A549 (cell line): Measurements from ENCODE around the gene UBAP2. TPM values are rescaled to one million over a fixed set of nuclear protein-coding genes. Genes with fewer than 3 reads are reported as not detected.
A peak's percentile ranks its signal among the peaks of the same experiment; 100 is the strongest.

ENCODE experiments used
- ATAC-seq, 2 experiments: fragments of 200-7000 bp in 1 of 2; fragments of >200 bp in 1 of 2; cut with Nextera tagmentation in 1 of 2; cut with Tn5 transposase in 1 of 2; 3 replicates each; pipeline versions ENCODE4 v1.8.0 to v1.9.1; 2018 to 2020; ENCODE audit warnings: mild to moderate bottlenecking in 1 of 2, moderate library complexity in 1 of 2
- CTCF ChIA-PET: fragments of 300-600 bp; sonication (Branson Sonifier 250); formaldehyde crosslinking; extraction: SDS; loops from one replicate; lab custom pipeline; 2021; ENCODE audit warnings: antibody characterized with exemption, inconsistent platforms; lab: Yijun Ruan, JAX
- POLR2A ChIA-PET: fragments of 350-600 bp; formaldehyde crosslinking; extraction: SDS; loops from one replicate; lab custom pipeline; 2021; ENCODE audit warnings: antibody characterized with exemption, inconsistent platforms; lab: Yijun Ruan, JAX
- DNase-seq, 2 experiments: peaks; one replicate each; pipeline versions ENCODE4 v3.0.0 to v3.0.0-alpha.2; 2011 to 2016; ENCODE audit warnings: low read depth in 1 of 2, low spot score in 1 of 2
- FAIRE-seq: peaks from 2 replicates; lab custom pipeline; 2011; peaks lifted over from hg19 to GRCh38; lab: Jason Lieb, UNC
- H3K27ac ChIP-seq, 2 experiments: fragments of >200 bp; sonication (Bioruptor Twin); formaldehyde crosslinking; 3 replicates each; pipeline ENCODE4 v1.5.1; 2016 to 2017
- H3K4me1 ChIP-seq: fragments of >200 bp; sonication (Bioruptor Twin); formaldehyde crosslinking; 3 replicates; pipeline ENCODE4 v1.6.1; 2016
- H3K4me2 ChIP-seq: fragments of >200 bp; sonication (Bioruptor Twin); formaldehyde crosslinking; 3 replicates; pipeline ENCODE4 v1.6.1; 2016
- H3K4me3 ChIP-seq: fragments of >200 bp; sonication (Bioruptor Twin); formaldehyde crosslinking; 3 replicates; pipeline ENCODE4 v1.5.1; 2016
- H3K9me3 ChIP-seq: fragments of >200 bp; sonication (Bioruptor Twin); formaldehyde crosslinking; 3 replicates; pipeline ENCODE4 v1.6.1; 2016
- BHLHE40 ChIP-seq: IDR thresholded peaks from 2 replicates; pipeline ENCODE4 v1.6.1; 2012; ENCODE audit warnings: low read depth, low read length, inconsistent platforms
- CBX2 ChIP-seq: fragments of 200-600 bp; sonication (generic); IDR thresholded peaks from 2 replicates; pipeline ENCODE4 v1.6.1; 2016; ENCODE audit warnings: low read depth, mild to moderate bottlenecking, borderline replicate concordance
- CBX8 ChIP-seq: fragments of 200-600 bp; sonication (generic); IDR thresholded peaks from 2 replicates; pipeline ENCODE4 v1.6.1; 2016
- CHD2 ChIP-seq: fragments of 150-350 bp; IDR thresholded peaks from 2 replicates; pipeline ENCODE4 v1.6.1; 2014; ENCODE audit warnings: low read length; ENCODE audit not compliant: partially characterized antibody
- CHD4 ChIP-seq: fragments of 200-600 bp; sonication (generic); IDR thresholded peaks from 2 replicates; pipeline ENCODE4 v1.6.1; 2016; ENCODE audit warnings: antibody characterized with exemption, mild to moderate bottlenecking, borderline replicate concordance
- E2F6 ChIP-seq: IDR thresholded peaks from 2 replicates; pipeline ENCODE4 v1.6.1; 2012; ENCODE audit warnings: low read depth, borderline replicate concordance
- EHMT2 ChIP-seq: fragments of 200-600 bp; sonication (generic); IDR thresholded peaks from 2 replicates; pipeline ENCODE4 v1.6.1; 2016; ENCODE audit warnings: antibody characterized with exemption, low read depth, mild to moderate bottlenecking, moderate library complexity
- FOSB ChIP-seq: fragments of 250-450 bp; sonication (Bioruptor Pico); IDR thresholded peaks from 2 replicates; pipeline ENCODE4 v1.5.0; 2020; ENCODE audit warnings: mild to moderate bottlenecking, moderate library complexity
- FOSL2 ChIP-seq, 2 experiments: fragments of 450-650 bp in 1 of 2; fragments of >200 bp in 1 of 2; sonication (Bioruptor Twin) in 1 of 2; formaldehyde crosslinking; IDR thresholded peaks; 2 replicates each; pipeline versions ENCODE4 v1.5.0 to v1.6.1; 2016 to 2020; ENCODE audit warnings: mild to moderate bottlenecking in 1 of 2, moderate library complexity in 1 of 2
- GATA3 ChIP-seq: IDR thresholded peaks from 2 replicates; pipeline ENCODE4 v1.6.1; 2012; ENCODE audit warnings: borderline replicate concordance
- HDAC2 ChIP-seq: fragments of 200-600 bp; sonication (generic); IDR thresholded peaks from 2 replicates; pipeline ENCODE4 v1.6.1; 2016
- HEYL ChIP-seq: fragments of 250-450 bp; sonication (Bioruptor Pico); IDR thresholded peaks from 2 replicates; pipeline ENCODE4 v1.8.0; 2021; ENCODE audit warnings: mild to moderate bottlenecking, moderate library complexity
- HOXA7 ChIP-seq: fragments of 250-450 bp; sonication (Bioruptor Pico); IDR thresholded peaks from 2 replicates; pipeline ENCODE4 v1.5.0; 2020; ENCODE audit warnings: mild to moderate bottlenecking, moderate library complexity
- HOXB13 ChIP-seq: fragments of 250-450 bp; sonication (Bioruptor Pico); IDR thresholded peaks from 2 replicates; pipeline ENCODE4 v1.5.0; 2020; ENCODE audit warnings: low read depth, mild to moderate bottlenecking, moderate library complexity
- JUN ChIP-seq, 2 experiments: fragments of >200 bp; sonication (Bioruptor Twin); formaldehyde crosslinking; IDR thresholded peaks; 2 replicates in 1 of 2; 3 replicates in 1 of 2; pipeline ENCODE4 v1.6.1; 2016 to 2017
- MAZ ChIP-seq: fragments of 150-350 bp; IDR thresholded peaks from 2 replicates; pipeline ENCODE4 v1.6.1; 2014; ENCODE audit warnings: antibody characterized with exemption, low read depth, low read length, borderline replicate concordance
- MYC ChIP-seq: IDR thresholded peaks from 2 replicates; pipeline ENCODE4 v1.6.1; 2012; ENCODE audit warnings: mild to moderate bottlenecking, inconsistent platforms, low read length, improper control_type of control experiment, borderline replicate concordance
- PHF8 ChIP-seq: fragments of 200-600 bp; sonication (generic); IDR thresholded peaks from 2 replicates; pipeline ENCODE4 v1.6.1; 2016; ENCODE audit warnings: low read depth, mild to moderate bottlenecking, antibody characterized with exemption, moderate library complexity, borderline replicate concordance
- RARB ChIP-seq: fragments of 250-450 bp; sonication (Bioruptor Pico); IDR thresholded peaks from 2 replicates; pipeline ENCODE4 v1.8.0; 2021; ENCODE audit warnings: mild to moderate bottlenecking, moderate library complexity
- RCOR1 ChIP-seq: fragments of 150-350 bp; IDR thresholded peaks from 2 replicates; pipeline ENCODE4 v1.6.1; 2014; ENCODE audit warnings: antibody characterized with exemption, low read length, low read depth
- REST ChIP-seq: fragments of 200-600 bp; sonication (generic); IDR thresholded peaks from 2 replicates; pipeline ENCODE4 v1.6.1; 2016; ENCODE audit warnings: antibody characterized with exemption, mild to moderate bottlenecking, moderate library complexity
- RFX5 ChIP-seq: fragments of 450-650 bp; IDR thresholded peaks from 2 replicates; pipeline ENCODE4 v1.7.1; 2014; ENCODE audit warnings: antibody characterized with exemption, mild to moderate bottlenecking, moderate library complexity
- SREBF2 ChIP-seq: fragments of 450-650 bp; IDR thresholded peaks from 2 replicates; pipeline ENCODE4 v1.6.1; 2014; ENCODE audit warnings: mild to moderate bottlenecking, moderate library complexity
- TP53 ChIP-seq: fragments of 250-450 bp; sonication (Bioruptor Pico); IDR thresholded peaks from 2 replicates; pipeline ENCODE4 v1.5.0; 2021; ENCODE audit warnings: mild to moderate bottlenecking, moderate library complexity
- ZC3H11A ChIP-seq: fragments of 450-650 bp; IDR thresholded peaks from 2 replicates; pipeline ENCODE4 v1.6.1; 2014; ENCODE audit warnings: antibody characterized with exemption, mild to moderate bottlenecking
- ZFP36 ChIP-seq: fragments of 450-650 bp; IDR thresholded peaks from 2 replicates; pipeline ENCODE4 v1.6.1; 2014; ENCODE audit warnings: borderline replicate concordance; ENCODE audit not compliant: partially characterized antibody
- ZSCAN20 ChIP-seq: fragments of 250-450 bp; sonication (Bioruptor Pico); IDR thresholded peaks from 2 replicates; pipeline ENCODE4 v1.8.0; 2022; ENCODE audit warnings: mild to moderate bottlenecking, moderate library complexity
- WGBS: methylation state at CpG from one replicate; pipeline ENCODE4 v1.1.6; 2017; ENCODE audit errors: missing lambda C conversion rate; 5-methylcytosine and 5-hydroxymethylcytosine counted together
- polyA plus RNA-seq, 4 experiments: library from polyadenylated mRNA; depleted of rRNA in 3 of 4; stranded (reverse); fragments of >200 nt; fragmentation: RNase III in 1 of 4; extraction: RNeasy Plus Mini Kit Qiagen cat#74134 plus additional on column Dnase treatment in 1 of 4; gene quantifications; 2 replicates in 3 of 4; 3 replicates in 1 of 4; pipeline ENCODE4 v1.2.3, GENCODE V29; 2011 to 2017
- TF ChIP-seq, protein P1 (sequence below): IDR thresholded peaks from 2 replicates; pipeline ENCODE4 v1.6.1; 2012
- TF ChIP-seq, protein P2 (sequence below): fragments of 450-650 bp; IDR thresholded peaks from 2 replicates; pipeline ENCODE4 v1.6.1; 2014; ENCODE audit warnings: antibody characterized with exemption

UBAP2 gene
- polyA plus RNA-seq, 2 of the 4 experiments (the other 2 are of a cell fraction) = 25.0 to 29.5 TPM

DNA sequence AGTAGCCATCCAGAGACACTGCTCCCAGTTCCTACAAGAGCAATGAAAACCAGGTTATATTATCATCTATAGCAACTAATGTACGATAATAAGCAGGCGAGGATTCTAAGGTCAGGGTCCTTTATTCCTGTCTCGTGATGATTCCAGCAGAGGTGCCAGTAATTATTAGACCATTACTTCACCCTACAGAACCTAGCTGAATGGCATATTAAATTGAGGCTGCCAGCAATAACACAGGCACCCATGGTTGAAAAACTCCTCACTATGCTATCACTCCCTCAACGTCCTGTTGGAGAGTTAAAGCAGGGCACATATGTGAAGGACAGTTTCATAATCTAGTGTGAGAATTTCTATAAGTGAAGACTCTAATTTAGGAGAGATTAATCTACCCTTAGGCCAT is 48.1 kb upstream of the UBAP2 start (continued):
- TF ChIP-seq HEYL (no peak), CBX8 (no peak)

DNA sequence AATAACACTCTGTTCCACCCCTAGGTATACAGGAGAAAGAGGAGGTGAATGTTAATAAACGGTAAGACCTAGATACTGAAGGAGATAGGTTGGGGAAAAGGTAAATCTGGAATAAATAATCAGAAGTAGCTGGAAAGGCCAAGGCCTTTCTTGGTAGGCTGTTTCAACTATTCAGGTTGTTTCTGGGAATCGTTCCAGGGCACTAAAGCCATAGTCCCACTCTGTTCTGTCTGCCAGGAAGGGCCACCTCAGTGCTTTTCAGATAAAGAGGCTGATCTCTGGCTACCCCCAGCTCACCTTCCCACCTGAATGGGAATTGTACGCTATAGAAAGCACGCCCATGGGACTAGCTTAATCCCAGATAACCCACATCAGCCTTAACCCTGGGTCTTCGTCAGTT is 44.9 kb upstream of the UBAP2 start:
- WGBS = 86% methylated on average over 5 of the region's 5 CpGs
- Histone ChIP-seq H3K4me1 (no peaks in the 10 kb centered on the region), H3K4me3 (no peak overlapping the region), H3K27ac (no peak overlapping the region), H3K4me2 (no peak overlapping the region), H3K9me3 (no peaks in the 10 kb centered on the region)
- ATAC-seq (no peak), DNase-seq (no peak), FAIRE-seq (peak; percentile 7)
- ChIA-PET POLR2A (no interaction called here), CTCF (interaction anchor here (0.5 to 2.9 kb wide), 5 partner anchors 8 to 286 kb away, joined by 3 to 11 read pairs (median 3); no protein-coding TSS in a partner anchor)
- TF ChIP-seq SREBF2 (no peak), CHD4 (no peak), JUN (IDR thresholded peaks at IDR 0.05) (no peak), ZC3H11A (no peak), CHD2 (no peak), FOSL2 (IDR thresholded peaks at IDR 0.05) (no peak), FOSL2 (CRISPR knock-in tag; IDR thresholded peaks at IDR 0.05) (no peak), GATA3 (no peak), MAZ (no peak), MYC (no peak), CBX2 (no peak), HOXB13 (CRISPR knock-in tag) (no peak), HOXA7 (CRISPR knock-in tag) (no peak), BHLHE40 (no peak)
- TF ChIP-seq, protein P1, sequence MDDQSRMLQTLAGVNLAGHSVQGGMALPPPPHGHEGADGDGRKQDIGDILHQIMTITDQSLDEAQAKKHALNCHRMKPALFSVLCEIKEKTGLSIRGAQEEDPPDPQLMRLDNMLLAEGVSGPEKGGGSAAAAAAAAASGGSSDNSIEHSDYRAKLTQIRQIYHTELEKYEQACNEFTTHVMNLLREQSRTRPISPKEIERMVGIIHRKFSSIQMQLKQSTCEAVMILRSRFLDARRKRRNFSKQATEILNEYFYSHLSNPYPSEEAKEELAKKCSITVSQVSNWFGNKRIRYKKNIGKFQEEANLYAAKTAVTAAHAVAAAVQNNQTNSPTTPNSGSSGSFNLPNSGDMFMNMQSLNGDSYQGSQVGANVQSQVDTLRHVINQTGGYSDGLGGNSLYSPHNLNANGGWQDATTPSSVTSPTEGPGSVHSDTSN = no peak
- TF ChIP-seq, protein P2, sequence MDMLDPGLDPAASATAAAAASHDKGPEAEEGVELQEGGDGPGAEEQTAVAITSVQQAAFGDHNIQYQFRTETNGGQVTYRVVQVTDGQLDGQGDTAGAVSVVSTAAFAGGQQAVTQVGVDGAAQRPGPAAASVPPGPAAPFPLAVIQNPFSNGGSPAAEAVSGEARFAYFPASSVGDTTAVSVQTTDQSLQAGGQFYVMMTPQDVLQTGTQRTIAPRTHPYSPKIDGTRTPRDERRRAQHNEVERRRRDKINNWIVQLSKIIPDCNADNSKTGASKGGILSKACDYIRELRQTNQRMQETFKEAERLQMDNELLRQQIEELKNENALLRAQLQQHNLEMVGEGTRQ = no peak

DNA sequence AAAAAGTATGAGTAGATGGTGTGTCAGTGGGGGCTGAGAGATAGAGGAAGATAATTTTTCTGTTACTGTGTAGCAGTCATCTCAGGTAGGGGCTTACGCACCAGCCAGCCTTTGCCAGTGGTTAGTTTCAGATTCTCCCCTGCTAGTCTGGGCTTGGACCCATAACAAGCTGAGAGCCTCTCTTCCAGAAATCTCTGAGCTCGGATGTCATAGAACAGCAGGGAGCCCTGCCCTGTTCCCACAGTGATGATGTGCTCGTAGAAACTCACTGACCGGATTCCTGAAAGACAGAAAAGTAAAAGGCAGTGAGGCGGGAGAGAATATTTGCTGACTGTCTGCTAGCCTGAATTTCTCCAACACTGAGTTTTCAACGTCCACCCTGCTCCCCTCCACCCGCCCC is 40.6 kb upstream of the UBAP2 start:
- CTCF ChIA-PET = interaction anchor here (1.1 to 3.3 kb wide), 2 partner anchors 15 to 146 kb away, joined by 3 to 16 read pairs; no protein-coding TSS in a partner anchor
- H3K4me3 ChIP-seq = no peak overlapping the region
- no peaks in the 10 kb centered on the region for H3K9me3 ChIP-seq
- WGBS = 92% methylated on average over 7 of the region's 7 CpGs
- FAIRE-seq (no peak), DNase-seq (no peak), ATAC-seq (no peak)
- H3K4me1 ChIP-seq = no peaks in the 10 kb centered on the region
- no peak overlapping the region for H3K27ac ChIP-seq
- H3K4me2 ChIP-seq = no peak overlapping the region
- TF ChIP-seq ZFP36 (no peak), PHF8 (no peak), SREBF2 (no peak), ZSCAN20 (CRISPR knock-in tag) (no peak), RARB (CRISPR knock-in tag) (no peak), REST (no peak), EHMT2 (no peak), FOSB (no peak), HDAC2 (no peak), FOSL2 (IDR thresholded peaks at IDR 0.05) (no peak), FOSL2 (CRISPR knock-in tag; IDR thresholded peaks at IDR 0.05) (no peak), E2F6 (no peak), RCOR1 (no peak), TP53 (no peak), RFX5 (no peak)
- TF ChIP-seq, protein P2 = no peak
- POLR2A ChIA-PET = no interaction called here
